Kidney epithelial cell (primary cell): ENCODE measurements around the gene BAHCC1. TPM values are rescaled to one million over a fixed set of nuclear protein-coding genes. Genes with fewer than 3 reads are reported as not detected.

Experiments used
- DNase-seq: peaks from one replicate; pipeline ENCODE4 v3.0.0-alpha.2; 2010; ENCODE audit warnings: low read depth
- H3K27me3 ChIP-seq: 2 replicates; pipeline ENCODE4 v1.6.0; 2011; ENCODE audit warnings: low read length; ENCODE audit not compliant: control insufficient read depth, insufficient read depth
- H3K36me3 ChIP-seq: 2 replicates; pipeline ENCODE4 v1.5.1; 2011; ENCODE audit warnings: low read length; ENCODE audit not compliant: control insufficient read depth, insufficient read depth
- H3K4me3 ChIP-seq: 2 replicates; pipeline ENCODE4 v1.5.1; 2011; ENCODE audit warnings: low read depth, mild to moderate bottlenecking, control low read depth, low read length
- CTCF ChIP-seq: IDR thresholded peaks from 2 replicates; pipeline ENCODE4 v1.5.1; 2011; ENCODE audit warnings: mild to moderate bottlenecking, moderate library complexity, low read length, control low read depth, inconsistent platforms; ENCODE audit not compliant: insufficient read depth, poor library complexity, severe bottlenecking
- total RNA-seq: library from RNA; depleted of rRNA; stranded (reverse); fragments of >200 nt; gene quantifications from 2 replicates; pipeline ENCODE4 v1.2.3, GENCODE V29; 2015

The BAHCC1 gene
- total RNA-seq, 1 donor from 2014 or later, result 6.6 TPM

GRCh38 chr17:81367171-81367570 is 28.1 kb upstream of the BAHCC1 start:
- H3K4me3 ChIP-seq, result no peak overlapping the region
- no peaks in the 10 kb centered on the region for H3K36me3 ChIP-seq
- TF ChIP-seq CTCF, result no peak
- H3K27me3 ChIP-seq, result peaks cover 44% of the 10 kb centered on the region
- no peak for DNase-seq

- no peak for TF ChIP-seq CTCF
- DNase-seq, result no peak
- Histone ChIP-seq H3K27me3 (peaks cover 44% of the 10 kb centered on the region), H3K4me3 (no peak overlapping the region), H3K36me3 (no peaks in the 10 kb centered on the region)
These were observed 26.9 kb upstream of the BAHCC1 start for GRCh38 chr17:81368161-81369022.

- Histone ChIP-seq H3K27me3 (peaks cover 36% of the 10 kb centered on the region), H3K36me3 (no peaks in the 10 kb centered on the region), H3K4me3 (no peak overlapping the region)
- no peak for TF ChIP-seq CTCF
- DNase-seq, result no peak
These were observed 25.0 kb upstream of the BAHCC1 start for GRCh38 chr17:81370294-81370693.

- Histone ChIP-seq H3K4me3 (no peak overlapping the region), H3K36me3 (no peaks in the 10 kb centered on the region), H3K27me3 (peaks cover 31% of the 10 kb centered on the region)
- no peak for DNase-seq
- peak; percentile 51 for TF ChIP-seq CTCF
These were observed 23.1 kb upstream of the BAHCC1 start for GRCh38 chr17:81371910-81372760.

GRCh38 chr17:81373536-81374160 is 21.6 kb upstream of the BAHCC1 start:
- DNase-seq, result no peak
- TF ChIP-seq CTCF, result no peak
- no peak overlapping the region for H3K4me3 ChIP-seq
- H3K27me3 ChIP-seq, result peaks cover 21% of the 10 kb centered on the region
- H3K36me3 ChIP-seq, result no peaks in the 10 kb centered on the region
